AG04449 (cell line): ENCODE measurements around the gene CAMTA1.

Experiments
- CTCF ChIA-PET: fragments of 350-600 bp; formaldehyde crosslinking; extraction: SDS; loops from one replicate; lab custom pipeline; 2021; ENCODE audit warnings: antibody characterized with exemption; lab: Yijun Ruan, JAX
- POLR2A ChIA-PET: fragments of 400-600, 350-600 bp; formaldehyde crosslinking; extraction: SDS; loops from one replicate; lab custom pipeline; 2020; ENCODE audit warnings: antibody characterized with exemption, inconsistent platforms; lab: Yijun Ruan, JAX
- DNase-seq: peaks from one replicate; pipeline ENCODE4 v3.0.0-alpha.2; 2010; ENCODE audit warnings: low read depth, low spot score
- H3K4me3 ChIP-seq: 2 replicates; pipeline ENCODE4 v1.5.1; 2011; ENCODE audit warnings: low read depth, mild to moderate bottlenecking, control low read depth, low read length
- TF ChIP-seq, protein P1 (sequence below): IDR thresholded peaks from one replicate; pipeline ENCODE4 v1.5.1; 2011; ENCODE audit warnings: mild to moderate bottlenecking, moderate library complexity, low read length, control low read depth, inconsistent platforms; ENCODE audit not compliant: insufficient read depth; ENCODE audit errors: missing control alignments

Gene CAMTA1

DNA sequence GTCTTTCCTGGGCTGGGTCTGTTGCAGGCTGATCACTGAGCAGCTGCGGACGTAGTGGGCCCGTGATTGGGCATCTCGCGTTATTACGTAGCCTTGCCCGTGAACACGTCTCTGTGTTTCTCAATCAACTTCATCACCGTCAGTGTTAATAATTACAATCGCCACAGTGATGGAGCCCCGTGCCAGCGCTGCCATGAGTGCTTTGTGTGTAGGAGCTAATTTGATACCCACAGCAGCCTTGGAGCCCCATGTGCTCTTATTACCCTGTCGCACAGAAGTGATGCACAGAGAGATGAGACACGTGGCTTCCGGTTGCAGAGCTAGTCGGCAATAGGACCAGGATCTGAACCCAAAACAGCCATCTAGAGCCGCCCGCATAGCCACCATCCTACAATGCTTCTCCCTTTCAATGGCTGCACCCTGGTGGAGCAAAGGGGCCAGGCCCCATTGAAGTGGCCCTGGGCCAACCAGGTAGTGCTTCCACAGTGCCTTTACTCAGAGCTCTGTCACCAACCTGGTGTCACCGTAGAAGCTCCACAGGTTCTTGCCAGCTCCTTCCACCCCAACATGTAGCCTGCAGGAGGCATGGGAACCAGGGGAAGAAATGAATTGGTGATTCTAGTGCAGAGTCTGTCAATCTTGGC lies 587.3 kb downstream of the CAMTA1 start:
- POLR2A ChIA-PET = no interaction called here
- no peak for DNase-seq
- CTCF ChIA-PET = no interaction called here
- TF ChIP-seq, protein P1, sequence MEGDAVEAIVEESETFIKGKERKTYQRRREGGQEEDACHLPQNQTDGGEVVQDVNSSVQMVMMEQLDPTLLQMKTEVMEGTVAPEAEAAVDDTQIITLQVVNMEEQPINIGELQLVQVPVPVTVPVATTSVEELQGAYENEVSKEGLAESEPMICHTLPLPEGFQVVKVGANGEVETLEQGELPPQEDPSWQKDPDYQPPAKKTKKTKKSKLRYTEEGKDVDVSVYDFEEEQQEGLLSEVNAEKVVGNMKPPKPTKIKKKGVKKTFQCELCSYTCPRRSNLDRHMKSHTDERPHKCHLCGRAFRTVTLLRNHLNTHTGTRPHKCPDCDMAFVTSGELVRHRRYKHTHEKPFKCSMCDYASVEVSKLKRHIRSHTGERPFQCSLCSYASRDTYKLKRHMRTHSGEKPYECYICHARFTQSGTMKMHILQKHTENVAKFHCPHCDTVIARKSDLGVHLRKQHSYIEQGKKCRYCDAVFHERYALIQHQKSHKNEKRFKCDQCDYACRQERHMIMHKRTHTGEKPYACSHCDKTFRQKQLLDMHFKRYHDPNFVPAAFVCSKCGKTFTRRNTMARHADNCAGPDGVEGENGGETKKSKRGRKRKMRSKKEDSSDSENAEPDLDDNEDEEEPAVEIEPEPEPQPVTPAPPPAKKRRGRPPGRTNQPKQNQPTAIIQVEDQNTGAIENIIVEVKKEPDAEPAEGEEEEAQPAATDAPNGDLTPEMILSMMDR = no peak
- no peak overlapping the region for H3K4me3 ChIP-seq

DNA sequence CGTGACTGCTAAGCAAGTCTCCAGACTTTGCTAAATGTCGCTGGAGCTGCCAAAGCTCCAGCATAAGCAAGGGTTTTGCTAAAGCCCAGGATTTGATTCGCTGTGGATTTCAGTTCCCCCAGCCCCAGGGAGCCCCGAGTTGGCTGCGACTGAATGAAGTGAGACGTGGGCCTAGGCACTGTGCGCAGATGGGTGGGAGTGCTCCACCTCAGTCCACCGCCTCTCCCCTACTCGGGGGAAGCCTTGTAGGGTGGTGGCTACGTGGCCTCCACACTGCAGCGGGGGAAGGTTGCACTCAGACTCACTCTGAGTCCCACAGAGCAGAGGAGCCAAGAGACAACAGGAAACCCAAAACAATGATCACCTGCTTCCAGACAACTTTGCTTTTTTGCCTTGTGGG lies 588.0 kb downstream of the CAMTA1 start:
- DNase-seq = no peak
- H3K4me3 ChIP-seq = no peak overlapping the region
- CTCF ChIA-PET = no interaction called here
- POLR2A ChIA-PET = no interaction called here
- TF ChIP-seq, protein P1 = no peak

DNA sequence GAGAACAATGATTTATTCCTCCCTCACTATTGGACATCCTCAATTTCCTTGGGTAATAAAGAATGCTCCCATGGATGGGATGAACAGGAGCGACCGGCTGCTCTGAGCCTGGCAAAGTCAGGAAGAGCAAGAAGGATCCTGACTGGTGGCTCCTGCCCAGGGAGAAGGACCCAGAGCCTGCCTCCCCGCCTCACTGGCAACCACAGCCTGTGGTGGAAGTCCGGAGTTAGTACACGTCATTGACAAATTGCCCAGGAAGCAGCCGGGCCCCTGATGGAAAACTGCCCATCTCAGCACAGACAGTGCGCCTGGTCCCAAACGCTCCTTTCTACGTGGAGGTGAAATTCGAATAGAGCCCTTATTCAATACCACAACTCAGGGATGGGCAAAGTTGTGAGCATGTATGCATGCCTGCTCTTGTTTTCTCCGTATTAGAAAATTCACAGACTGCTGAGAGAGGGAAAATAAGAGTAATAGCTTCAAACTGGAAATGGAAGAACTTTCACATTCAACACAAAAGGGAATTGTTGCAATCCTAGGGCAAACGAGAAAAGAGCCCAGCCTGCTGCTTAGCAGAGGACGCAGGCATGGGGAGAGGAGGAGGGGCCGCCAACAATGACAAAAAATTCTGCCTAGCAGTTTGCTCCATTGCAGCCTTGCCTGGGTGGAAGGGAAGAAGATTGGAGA lies 588.8 kb downstream of the CAMTA1 start:
- ChIA-PET POLR2A (no interaction called here), CTCF (no interaction called here)
- no peak overlapping the region for H3K4me3 ChIP-seq
- TF ChIP-seq, protein P1 = no peak
- no peak for DNase-seq

DNA sequence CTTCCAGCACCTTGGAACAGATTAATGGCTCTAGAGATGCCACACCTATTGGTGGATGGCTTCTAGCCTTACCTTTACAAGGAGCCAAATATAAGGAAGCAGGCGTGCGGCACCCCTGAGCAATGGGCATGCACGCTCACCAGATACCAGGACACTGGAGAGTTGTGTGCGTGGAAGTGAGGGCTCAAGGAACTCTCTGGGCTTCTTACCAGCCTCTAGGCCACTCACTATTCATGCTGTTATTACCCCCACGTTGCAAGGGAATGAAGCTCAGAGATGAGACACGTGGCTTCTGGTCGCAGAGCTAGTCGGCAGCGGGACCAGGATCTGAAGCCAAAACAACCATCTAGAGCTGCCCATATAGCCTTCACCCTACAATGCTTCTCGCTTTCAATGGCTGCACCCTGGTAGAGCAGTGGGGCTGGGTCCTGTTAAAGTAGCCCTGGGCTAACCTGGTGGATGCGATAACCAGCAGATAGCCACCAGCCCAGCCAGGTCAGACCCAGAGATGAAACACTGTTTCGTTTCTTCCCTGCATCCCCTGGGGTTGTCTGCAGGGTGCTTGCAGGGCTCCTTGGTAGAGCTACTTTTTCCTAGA lies 589.4 kb downstream of the CAMTA1 start:
- TF ChIP-seq, protein P1 = no peak
- H3K4me3 ChIP-seq = no peak overlapping the region
- no peak for DNase-seq
- ChIA-PET CTCF (no interaction called here), POLR2A (no interaction called here)

DNA sequence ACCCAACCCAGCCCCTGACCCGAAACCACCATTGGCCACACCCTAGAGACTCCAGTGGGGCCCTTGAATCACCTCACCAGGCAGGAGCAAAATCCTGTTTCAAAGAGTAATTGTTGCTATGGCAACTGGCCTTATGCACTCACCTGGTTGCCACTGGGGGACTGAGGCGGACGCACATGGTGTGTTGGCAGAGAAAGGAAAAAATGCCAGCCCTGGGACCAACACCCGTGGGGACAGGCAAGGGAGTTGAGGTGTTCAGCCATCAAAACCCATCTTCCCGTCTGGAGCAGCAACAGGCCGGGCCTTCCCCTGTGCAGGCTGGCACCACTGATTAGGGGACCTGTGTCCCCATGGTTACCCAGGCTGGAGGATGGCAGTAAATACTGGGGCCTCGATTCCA lies 590.1 kb downstream of the CAMTA1 start:
- POLR2A ChIA-PET = no interaction called here
- CTCF ChIA-PET = no interaction called here
- no peak for DNase-seq
- no peak overlapping the region for H3K4me3 ChIP-seq
- TF ChIP-seq, protein P1 = no peak
